Thyroid gland (tissue), 4 donors: Measurements from ENCODE around the gene MUC13. TPM values are rescaled to one million over a fixed set of nuclear protein-coding genes. Genes with fewer than 3 reads are reported as not detected.
"Not testable (repeated sequence)": the region's sequence is repeated elsewhere in the genome, so short reads cannot be mapped to it uniquely, and the experiment has no call there.

Experiments
- DNase-seq, 2 donors: peaks; one replicate each; pipeline ENCODE4 v3.0.0-alpha.2; 2019
- H3K27ac ChIP-seq, 3 donors: fragments of 200-600 bp; sonication (generic); 1 replicate in 2 of 3; 2 replicates in 1 of 3; pipeline ENCODE4 v1.5.1; 2016 to 2019; ENCODE audit warnings: mild to moderate bottlenecking in 1 of 3, moderate library complexity in 1 of 3
- H3K27me3 ChIP-seq: fragments of 200-600 bp; sonication (generic); one replicate; pipeline ENCODE4 v1.5.1; 2019
- H3K36me3 ChIP-seq, 2 donors: fragments of 200-600 bp; sonication (generic); one replicate each; pipeline ENCODE4 v1.5.1; 2016 to 2019
- H3K4me1 ChIP-seq, 2 donors: fragments of 200-600 bp; sonication (generic); one replicate each; pipeline ENCODE4 v1.5.1; 2017 to 2019
- H3K4me3 ChIP-seq, 3 donors: fragments of 200-600 bp; sonication (generic); replicated peaks in 1 of 3; 1 replicate in 2 of 3; 2 replicates in 1 of 3; pipeline ENCODE4 v1.5.1; 2016; ENCODE audit warnings: mild to moderate bottlenecking in 1 of 3
- H3K9me3 ChIP-seq: fragments of 200-600 bp; sonication (generic); one replicate; pipeline ENCODE4 v1.5.1; 2017
- POLR2A ChIP-seq, 2 donors: fragments of 450-650 bp; IDR thresholded peaks; one replicate each; pipeline ENCODE4 v1.6.1; 2017; ENCODE audit warnings: antibody characterized with exemption in 2 of 2, mild to moderate bottlenecking in 2 of 2, moderate library complexity in 1 of 2
- WGBS, 2 donors: methylation state at CpG; one replicate each; pipeline ENCODE4 v1.1.5; 2017; 5-methylcytosine and 5-hydroxymethylcytosine counted together
- intact Hi-C: fragments of 100-400 bp; cut with DNase I; formaldehyde crosslinking; loops from one replicate; pipeline ENCODE4 v1.15.1; 2023
- total RNA-seq, 4 donors: library from RNA; depleted of rRNA; stranded (reverse); fragments of >200 nt; gene quantifications; one replicate each; pipeline ENCODE4 v1.2.3, GENCODE V29; 2016
- TF ChIP-seq, protein P1 (sequence below), 6 experiments: fragments of 200-600 bp in 3 of 6; fragments of 450-650 bp in 3 of 6; sonication (generic) in 3 of 6; IDR thresholded peaks; one replicate each; pipeline ENCODE4 v1.5.1; 2016 to 2019; ENCODE audit warnings: antibody characterized with exemption in 6 of 6, mild to moderate bottlenecking in 2 of 6, inconsistent platforms in 1 of 6, moderate library complexity in 1 of 6

MUC13 gene
- total RNA-seq, 4 donors from 2014 or later, result not detected

DNA sequence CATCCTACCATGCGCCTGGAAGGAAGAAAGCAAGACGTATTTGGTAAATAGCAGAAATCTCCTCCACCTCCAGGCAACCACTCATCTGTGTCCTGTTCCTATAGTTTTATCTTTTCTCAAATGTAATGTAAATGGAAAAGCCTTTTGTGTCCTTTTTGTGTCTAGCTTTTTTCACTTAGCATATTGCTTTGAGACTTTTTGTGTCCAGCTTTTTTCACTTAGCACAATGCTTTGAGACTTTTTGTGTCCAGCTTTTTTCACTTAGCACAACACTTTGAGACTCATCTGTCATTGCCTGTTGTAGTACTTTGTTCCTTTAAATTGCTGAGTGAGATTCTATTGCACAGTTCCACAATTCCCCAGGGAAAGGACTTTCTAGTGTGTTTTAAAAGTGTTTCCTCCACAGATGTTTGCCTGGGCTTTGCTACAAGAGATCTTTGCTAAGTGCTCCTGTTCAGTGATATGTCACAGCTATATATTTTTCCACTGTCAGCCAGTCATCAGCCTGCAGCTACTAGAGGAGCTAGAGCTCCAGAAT is 27.9 kb upstream of the MUC13 start:
- no peaks in the 10 kb centered on the region for H3K9me3 ChIP-seq
- no peaks in the 10 kb centered on the region for H3K4me1 ChIP-seq
- no peak overlapping the region for H3K4me3 ChIP-seq
- DNase-seq, result no peak
- H3K27me3 ChIP-seq, result no peaks in the 10 kb centered on the region
- intact Hi-C loops, result no loop called here
- no peaks in the 10 kb centered on the region for H3K36me3 ChIP-seq
- WGBS, 2 donors, result 93 to 95% methylated on average over 2 of the region's 2 CpGs
- TF ChIP-seq POLR2A (IDR thresholded peaks at IDR 0.05), result no peak
- TF ChIP-seq, protein P1, sequence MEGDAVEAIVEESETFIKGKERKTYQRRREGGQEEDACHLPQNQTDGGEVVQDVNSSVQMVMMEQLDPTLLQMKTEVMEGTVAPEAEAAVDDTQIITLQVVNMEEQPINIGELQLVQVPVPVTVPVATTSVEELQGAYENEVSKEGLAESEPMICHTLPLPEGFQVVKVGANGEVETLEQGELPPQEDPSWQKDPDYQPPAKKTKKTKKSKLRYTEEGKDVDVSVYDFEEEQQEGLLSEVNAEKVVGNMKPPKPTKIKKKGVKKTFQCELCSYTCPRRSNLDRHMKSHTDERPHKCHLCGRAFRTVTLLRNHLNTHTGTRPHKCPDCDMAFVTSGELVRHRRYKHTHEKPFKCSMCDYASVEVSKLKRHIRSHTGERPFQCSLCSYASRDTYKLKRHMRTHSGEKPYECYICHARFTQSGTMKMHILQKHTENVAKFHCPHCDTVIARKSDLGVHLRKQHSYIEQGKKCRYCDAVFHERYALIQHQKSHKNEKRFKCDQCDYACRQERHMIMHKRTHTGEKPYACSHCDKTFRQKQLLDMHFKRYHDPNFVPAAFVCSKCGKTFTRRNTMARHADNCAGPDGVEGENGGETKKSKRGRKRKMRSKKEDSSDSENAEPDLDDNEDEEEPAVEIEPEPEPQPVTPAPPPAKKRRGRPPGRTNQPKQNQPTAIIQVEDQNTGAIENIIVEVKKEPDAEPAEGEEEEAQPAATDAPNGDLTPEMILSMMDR (IDR thresholded peaks at IDR 0.05), result no peak
- H3K27ac ChIP-seq, result no peak overlapping the region

DNA sequence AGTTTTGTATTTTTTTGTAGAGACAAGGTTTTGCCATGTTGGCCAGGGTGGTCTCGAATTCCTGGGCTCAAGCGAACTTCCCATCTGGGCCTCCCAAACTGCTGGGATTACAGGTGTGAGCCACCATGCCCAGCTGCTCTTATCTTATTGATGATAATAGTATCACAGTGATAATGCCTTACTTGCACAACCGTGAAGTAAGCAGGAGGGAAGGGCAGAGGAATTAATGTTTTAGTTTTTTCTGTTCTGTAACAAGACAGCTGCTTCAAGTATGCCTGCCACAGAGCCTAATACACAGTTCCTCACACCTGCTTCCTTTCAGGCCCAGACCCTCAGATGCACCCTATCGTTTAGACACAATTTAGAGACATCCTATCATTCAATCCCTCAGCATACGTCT is 26.1 kb upstream of the MUC13 start:
- no peaks in the 10 kb centered on the region for H3K27me3 ChIP-seq
- H3K36me3 ChIP-seq, result no peaks in the 10 kb centered on the region
- TF ChIP-seq POLR2A (IDR thresholded peaks at IDR 0.05), result no peak
- TF ChIP-seq, protein P1 (IDR thresholded peaks at IDR 0.05), result no peak
- H3K4me3 ChIP-seq, result no peak overlapping the region
- H3K27ac ChIP-seq, result no peak overlapping the region
- DNase-seq, result no peak
- 86 to 89% methylated on average over 5 of the region's 5 CpGs for WGBS, 2 donors
- intact Hi-C loops, result no loop called here
- H3K4me1 ChIP-seq, result no peaks in the 10 kb centered on the region
- H3K9me3 ChIP-seq, result no peaks in the 10 kb centered on the region

DNA sequence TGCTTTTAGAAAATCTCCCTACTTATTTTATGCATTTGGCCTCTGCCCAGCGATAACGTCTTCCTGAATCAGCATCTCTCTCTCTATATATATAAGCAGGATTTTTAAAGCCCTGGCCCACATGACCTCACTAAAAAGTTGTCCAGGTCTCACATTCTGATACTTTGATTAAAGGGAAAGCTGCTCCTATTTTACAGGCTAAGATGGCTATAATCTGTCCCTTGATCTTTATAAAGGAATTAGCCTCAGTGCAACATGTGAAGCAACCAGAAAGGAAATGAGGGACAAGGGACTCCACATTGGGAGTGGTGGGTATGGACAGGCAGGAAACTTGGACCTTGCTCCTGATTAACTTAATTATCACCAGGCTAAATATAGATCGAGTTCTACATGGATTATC is 25.6 kb upstream of the MUC13 start:
- DNase-seq, result no peak
- H3K27ac ChIP-seq, result no peak overlapping the region
- intact Hi-C loops, result no loop called here
- TF ChIP-seq, protein P1 (IDR thresholded peaks at IDR 0.05), result no peak
- TF ChIP-seq POLR2A (IDR thresholded peaks at IDR 0.05), result no peak
- H3K27me3 ChIP-seq, result no peaks in the 10 kb centered on the region
- H3K4me1 ChIP-seq, result no peaks in the 10 kb centered on the region
- H3K4me3 ChIP-seq, result no peak overlapping the region
- WGBS, 2 donors, result 68 to 75% methylated on average over 3 of the region's 3 CpGs
- no peaks in the 10 kb centered on the region for H3K36me3 ChIP-seq
- no peaks in the 10 kb centered on the region for H3K9me3 ChIP-seq

DNA sequence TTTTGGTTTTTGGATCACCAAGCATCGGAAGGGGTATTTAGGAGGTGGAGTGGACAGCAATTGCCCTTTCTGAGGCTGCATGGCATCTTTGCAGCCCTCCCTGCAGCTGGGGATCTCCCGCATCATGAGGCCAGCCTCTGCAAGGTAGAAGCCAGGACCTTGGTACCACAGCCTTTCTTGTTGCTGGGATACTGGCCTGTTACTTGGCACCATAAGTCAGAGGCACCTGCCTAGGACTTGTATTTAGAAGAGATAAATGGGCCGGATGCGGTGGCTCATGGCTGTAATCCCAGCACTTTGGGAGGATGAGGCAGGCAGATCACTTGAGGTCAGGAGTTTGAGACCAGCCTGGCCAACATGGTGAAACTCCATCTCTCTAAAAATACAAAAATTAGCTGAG is 23.4 kb upstream of the MUC13 start:
- H3K9me3 ChIP-seq, H3K36me3 ChIP-seq, H3K4me3 ChIP-seq, H3K27me3 ChIP-seq, H3K27ac ChIP-seq, intact Hi-C loops, H3K4me1 ChIP-seq, DNase-seq: not testable (repeated sequence)
- 95 to 97% methylated on average over 4 of the region's 4 CpGs for WGBS, 2 donors

DNA sequence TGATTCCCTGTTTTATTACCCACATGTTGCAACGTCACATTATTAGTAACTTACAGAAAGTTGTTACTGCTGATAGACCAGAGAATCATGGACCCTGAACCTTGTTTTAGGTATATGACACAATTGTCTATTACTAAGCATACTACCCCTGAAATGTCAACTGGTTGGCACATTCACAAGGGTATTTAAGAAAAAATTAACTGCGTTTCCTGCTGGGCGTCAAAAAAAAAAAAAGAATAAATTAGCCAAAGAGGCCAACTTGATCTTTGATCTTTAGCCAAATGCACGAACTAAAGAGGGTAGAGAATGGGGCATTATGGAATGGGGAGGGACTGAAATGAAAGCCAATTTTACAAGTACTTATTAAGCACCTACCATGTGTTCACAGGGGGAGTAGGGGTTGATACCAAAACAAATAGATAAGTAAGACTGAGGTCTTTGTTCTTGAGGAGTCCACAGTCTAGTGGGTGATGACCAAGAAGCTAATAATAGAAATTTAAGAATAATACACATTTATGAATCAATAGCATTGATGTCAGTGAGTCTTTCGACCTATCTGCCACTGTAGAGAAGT is 17.8 kb upstream of the MUC13 start:
- Histone ChIP-seq H3K36me3 (no peaks in the 10 kb centered on the region), H3K9me3 (no peaks in the 10 kb centered on the region), H3K27ac (no peak overlapping the region), H3K27me3 (no peaks in the 10 kb centered on the region), H3K4me1 (no peaks in the 10 kb centered on the region), H3K4me3 (no peak overlapping the region)
- TF ChIP-seq, protein P1 (IDR thresholded peaks at IDR 0.05), result no peak
- TF ChIP-seq POLR2A (IDR thresholded peaks at IDR 0.05), result no peak
- intact Hi-C loops, result no loop called here
- WGBS, 2 donors, result 71 to 85% methylated on average over 5 of the region's 5 CpGs
- DNase-seq, result no peak
